ENCODE results near the gene ZBTB22. TPM values are rescaled to one million over a fixed set of nuclear protein-coding genes. Genes with fewer than 3 reads are reported as not detected.
A peak's percentile ranks its signal among the peaks of the same experiment; 100 is the strongest.
"Not testable (repeated sequence)": the region's sequence is repeated elsewhere in the genome, so short reads cannot be mapped to it uniquely, and the experiment has no call there.

Gene ZBTB22
- total RNA-seq, 1 donor from 2014 or later = 14.0 TPM

- DNase-seq (ENCODE audit: low spot score) = no peak
Observed at GRCh38 chr6:33279971-33280511, 37.5 kb downstream of the ZBTB22 start.

- DNase-seq (ENCODE audit: low spot score) = no peak
Observed at GRCh38 chr6:33279257-33279695, 38.3 kb downstream of the ZBTB22 start.

DNA sequence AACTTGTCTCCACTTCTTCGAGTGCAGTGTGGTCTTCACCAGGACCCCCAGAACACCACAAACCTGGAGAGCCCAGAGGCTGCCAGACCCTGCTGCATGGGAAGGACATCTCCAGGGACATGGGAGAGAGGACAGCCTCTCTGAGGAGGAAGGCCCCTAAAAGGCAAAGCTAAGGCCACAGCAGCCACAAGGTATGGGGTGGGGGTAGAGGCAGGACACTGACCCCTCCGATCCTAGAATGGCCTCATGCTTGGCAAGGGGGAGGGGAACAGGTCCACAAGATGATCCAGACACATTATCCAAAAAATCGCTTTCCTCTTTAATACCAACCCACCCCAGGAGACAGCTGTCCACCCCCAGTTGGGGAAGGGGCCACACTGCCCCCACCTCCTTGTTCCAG is 38.7 kb downstream of the ZBTB22 start:
- DNase-seq (ENCODE audit: low spot score) = no peak

DNA sequence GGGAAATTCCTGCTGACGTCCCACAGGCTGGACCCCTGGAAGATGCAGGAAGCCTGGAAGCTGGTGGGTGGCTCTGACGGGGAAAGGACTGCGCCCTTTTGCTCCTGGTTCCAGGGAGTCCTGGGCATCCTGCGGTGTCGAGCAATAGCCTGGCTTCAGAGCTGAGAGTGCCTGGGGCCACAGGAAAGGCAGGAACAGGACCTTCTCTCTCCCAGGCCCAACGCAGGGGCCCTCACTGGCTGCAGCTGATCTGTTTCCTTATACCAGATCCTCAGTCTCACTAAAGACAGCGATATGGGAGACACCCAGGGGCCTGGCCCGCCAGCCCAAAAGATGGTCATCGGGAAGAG is 39.2 kb downstream of the ZBTB22 start:
- no peak for DNase-seq (ENCODE audit: low spot score)

- no peak for DNase-seq (ENCODE audit: low spot score)
Observed at GRCh38 chr6:33277663-33278391, 39.7 kb downstream of the ZBTB22 start.

DNA sequence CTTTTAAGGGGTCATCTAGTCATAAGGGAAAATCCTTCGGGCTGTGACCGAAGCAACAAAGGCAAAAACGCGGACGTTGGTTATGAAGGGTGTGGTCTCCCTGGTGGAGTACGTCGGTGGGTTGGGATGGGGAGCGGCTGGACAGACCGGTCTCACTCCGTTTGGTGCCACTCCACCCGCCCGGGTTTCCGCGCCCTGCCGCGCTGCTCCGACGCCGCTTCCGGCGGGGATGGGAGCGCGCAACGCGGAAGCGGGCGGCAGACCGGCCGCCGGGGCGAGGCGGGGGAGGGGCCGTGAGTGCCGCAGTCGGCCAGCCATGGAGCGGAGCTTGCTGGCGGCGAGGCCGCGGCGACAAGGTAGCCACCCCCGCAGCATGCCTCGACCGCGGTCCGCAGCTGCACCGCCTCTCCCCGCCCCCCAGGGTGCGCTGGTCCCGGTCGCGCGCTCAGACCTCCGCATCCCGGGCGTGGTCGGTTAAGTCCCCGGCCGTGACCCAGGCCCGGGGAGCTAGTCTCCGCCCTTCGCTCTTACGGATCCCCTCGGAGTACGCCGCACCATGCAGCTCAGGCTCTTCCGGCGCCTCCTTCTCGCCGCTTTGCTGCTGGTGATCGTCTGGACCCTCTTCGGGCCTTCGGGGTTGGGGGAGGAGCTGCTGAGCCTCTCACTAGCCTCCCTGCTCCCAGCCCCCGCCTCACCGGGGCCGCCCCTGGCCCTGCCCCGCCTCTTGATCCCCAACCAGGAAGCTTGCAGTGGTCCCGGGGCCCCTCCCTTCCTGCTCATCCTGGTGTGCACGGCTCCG is 40.5 kb downstream of the ZBTB22 start, which contains the start of gene B3GALT4:
Gene B3GALT4, plus strand, starts transcription at position 260 of the 799 bp plus-strand sequence. Its CDS starts 297 bp downstream, at position 557.
- DNase-seq (ENCODE audit: low spot score) = peak; percentile 86

GRCh38 chr6:33276581-33276863 is 41.0 kb downstream of the ZBTB22 start:
- DNase-seq (ENCODE audit: low spot score) = no peak

GRCh38 chr6:33275795-33276580 is 41.6 kb downstream of the ZBTB22 start:
- DNase-seq (ENCODE audit: low spot score) = not testable (repeated sequence)

DNA sequence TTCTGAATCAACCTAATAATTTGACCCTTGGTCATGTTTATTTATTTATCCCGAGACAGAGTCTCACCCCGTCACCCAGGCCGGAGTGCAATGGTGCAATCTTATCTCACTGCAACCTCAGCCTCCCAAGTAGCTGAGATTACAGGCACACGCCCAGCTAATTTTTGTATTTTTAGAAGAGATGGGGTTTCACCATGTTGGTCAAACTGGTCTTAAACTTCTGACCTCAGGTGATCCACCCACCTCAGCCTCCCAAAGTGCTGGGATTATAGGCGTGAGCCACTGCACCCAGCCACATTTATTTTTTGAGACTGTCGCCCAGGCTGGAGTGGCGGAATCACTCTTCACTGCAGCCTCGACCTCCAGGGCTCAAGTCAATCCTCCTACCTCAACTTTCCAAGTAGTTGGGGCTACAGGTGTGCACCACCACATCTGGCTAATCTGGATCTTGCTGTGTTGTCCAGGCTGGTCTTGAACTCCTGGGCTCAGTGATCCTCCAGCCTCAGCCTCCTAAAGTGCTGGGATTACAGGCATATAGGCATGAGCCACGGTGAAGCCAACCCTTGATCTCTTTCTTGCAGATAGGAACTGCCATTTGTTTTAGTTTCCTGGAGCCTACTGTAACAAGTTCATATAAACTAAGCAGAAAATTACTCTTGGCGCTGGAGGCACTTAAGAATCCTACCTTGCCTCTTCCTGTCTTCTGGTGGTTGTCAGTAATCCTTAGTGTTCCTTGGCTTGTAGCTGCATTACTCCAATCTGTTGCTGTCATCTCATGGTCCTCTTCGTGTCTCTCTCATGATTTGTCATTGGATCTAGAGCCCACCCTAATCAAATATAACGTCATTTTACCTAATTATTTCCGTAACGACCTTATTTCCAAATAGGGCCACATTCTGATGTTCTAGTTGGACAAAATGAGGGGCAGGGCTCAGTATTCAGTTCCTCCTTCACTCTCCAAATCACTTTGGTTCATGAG is 43.3 kb downstream of the ZBTB22 start:
- DNase-seq (ENCODE audit: low spot score) = no peak

GRCh38 chr6:33273129-33273923 is 44.2 kb downstream of the ZBTB22 start:
- DNase-seq (ENCODE audit: low spot score) = no peak

- no peak for DNase-seq (ENCODE audit: low spot score)
Observed at GRCh38 chr6:33272275-33273128, 45.0 kb downstream of the ZBTB22 start.

GRCh38 chr6:33271468-33272274 is 45.9 kb downstream of the ZBTB22 start, which contains the start of the genes RPS18 and VPS52:
RPS18 (plus strand) TSS chr6:33272075; CDS start chr6:33272120, 45 bp downstream.
VPS52 (minus strand) TSS chr6:33271876; CDS start chr6:33271675, 201 bp downstream.
- peak; percentile 99 for DNase-seq (ENCODE audit: low spot score)

DNA sequence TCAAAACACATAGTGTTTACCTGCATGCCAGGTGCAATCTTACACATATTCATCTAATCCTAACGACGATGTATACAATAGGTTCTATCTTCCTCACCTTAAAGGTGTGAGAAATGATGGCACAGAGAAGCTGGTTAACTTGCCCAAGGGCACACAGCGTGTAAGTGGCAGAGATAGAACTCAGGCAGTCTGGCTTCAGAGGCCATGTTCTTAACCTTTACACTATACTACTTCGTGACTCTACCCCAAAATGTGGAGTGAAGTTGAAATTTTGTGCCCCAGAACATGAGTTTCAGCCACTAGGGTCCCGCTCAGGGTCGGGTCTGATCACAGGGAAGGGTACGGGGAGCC is 46.5 kb downstream of the ZBTB22 start:
- no peak for DNase-seq (ENCODE audit: low spot score)

Other genes starting within 250 kb of the ZBTB22 start
- 24.8 TPM for gene HLA-DPA1, start 244.1 kb downstream of the ZBTB22 start, total RNA-seq (ENCODE audit: insufficient read depth, low replicate concordance)
- gene HLA-DPB1, start 241.8 kb downstream of the ZBTB22 start, total RNA-seq (ENCODE audit: insufficient read depth, low replicate concordance) = 1.7 TPM
- 0.72 TPM for gene COL11A2, start 125.3 kb downstream of the ZBTB22 start, total RNA-seq (ENCODE audit: insufficient read depth, low replicate concordance)
- 19.0 TPM for gene RXRB, start 117.1 kb downstream of the ZBTB22 start, total RNA-seq (ENCODE audit: insufficient read depth, low replicate concordance)
- 78.0 TPM for gene SLC39A7, start 116.9 kb downstream of the ZBTB22 start, total RNA-seq (ENCODE audit: insufficient read depth, low replicate concordance)
- gene HSD17B8, start 113.1 kb downstream of the ZBTB22 start, total RNA-seq (ENCODE audit: insufficient read depth, low replicate concordance) = 9.6 TPM
- gene RING1, start 109.2 kb downstream of the ZBTB22 start, total RNA-seq (ENCODE audit: insufficient read depth, low replicate concordance) = 13.7 TPM
- 33.7 TPM for gene VPS52, start 45.9 kb downstream of the ZBTB22 start, total RNA-seq (ENCODE audit: insufficient read depth, low replicate concordance)
- gene RPS18, start 45.7 kb downstream of the ZBTB22 start, total RNA-seq (ENCODE audit: insufficient read depth, low replicate concordance) = 2,699 TPM
- 7.7 TPM for gene B3GALT4, start 40.6 kb downstream of the ZBTB22 start, total RNA-seq (ENCODE audit: insufficient read depth, low replicate concordance)
- 45.0 TPM for gene WDR46, start 28.5 kb downstream of the ZBTB22 start, total RNA-seq (ENCODE audit: insufficient read depth, low replicate concordance)
- gene PFDN6, start 28.1 kb downstream of the ZBTB22 start, total RNA-seq (ENCODE audit: insufficient read depth, low replicate concordance) = 10.1 TPM
- 15.4 TPM for gene RGL2, start 18.8 kb downstream of the ZBTB22 start, total RNA-seq (ENCODE audit: insufficient read depth, low replicate concordance)
- gene TAPBP, start 3.7 kb downstream of the ZBTB22 start, total RNA-seq (ENCODE audit: insufficient read depth, low replicate concordance) = 29.4 TPM
- 14.0 TPM for gene DAXX, start 5.2 kb upstream of the ZBTB22 start, total RNA-seq (ENCODE audit: insufficient read depth, low replicate concordance)
- gene KIFC1, start 74.1 kb upstream of the ZBTB22 start, total RNA-seq (ENCODE audit: insufficient read depth, low replicate concordance) = 7.5 TPM
- gene PHF1, start 93.3 kb upstream of the ZBTB22 start, total RNA-seq (ENCODE audit: insufficient read depth, low replicate concordance) = 17.3 TPM
- gene CUTA, start 100.4 kb upstream of the ZBTB22 start, total RNA-seq (ENCODE audit: insufficient read depth, low replicate concordance) = 55.4 TPM
- gene SYNGAP1, start 102.3 kb upstream of the ZBTB22 start, total RNA-seq (ENCODE audit: insufficient read depth, low replicate concordance) = 7.5 TPM
- gene ZBTB9, start 136.8 kb upstream of the ZBTB22 start, total RNA-seq (ENCODE audit: insufficient read depth, low replicate concordance) = 10.4 TPM